NOMO-1 (cell line): Measurements from ENCODE around the gene RBMY1J.
"Not testable (repeated sequence)": the region's sequence is repeated elsewhere in the genome, so short reads cannot be mapped to it uniquely, and the experiment has no call there.

Experiments used
- DNase-seq, 2 experiments: peaks; one replicate each; lab custom pipeline; 2025; ENCODE audit not compliant: unreplicated experiment in 2 of 2; lab: John Stamatoyannopoulos, UW

Gene RBMY1J

GRCh38 chrY:22403110-22403509 lies at the start of gene RBMY1J:
TSS of gene RBMY1J (plus strand) at chrY:22403410. CDS start at chrY:22405448, 2,038 bp downstream.
- DNase-seq: not testable (repeated sequence)

DNA sequence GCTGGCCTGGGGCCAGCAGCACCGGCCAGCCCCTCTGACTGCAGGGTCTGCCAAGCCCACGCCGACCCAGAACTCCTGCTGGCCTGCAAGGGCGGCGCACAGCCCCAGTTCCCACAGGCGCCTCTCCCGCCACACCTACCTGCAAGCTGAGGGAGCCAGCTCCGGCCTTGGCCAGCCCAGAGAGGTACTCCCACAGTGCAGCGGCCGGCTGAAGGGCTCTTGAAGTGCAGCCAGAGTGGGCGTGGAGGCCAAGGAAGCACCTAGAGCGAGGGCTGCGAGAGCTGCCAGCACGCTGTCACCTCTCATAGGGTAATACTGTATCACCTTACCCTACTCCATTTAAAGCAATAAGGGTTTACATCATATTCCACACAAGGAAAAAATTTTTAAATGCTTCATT lies 35.8 kb upstream of the RBMY1J start:
- DNase-seq: no peak

- DNase-seq: no peak
Measured at GRCh38 chrY:22370623-22371022, 32.6 kb upstream of the RBMY1J start.

GRCh38 chrY:22373494-22373893 lies 29.7 kb upstream of the RBMY1J start:
- DNase-seq: no peak

DNA sequence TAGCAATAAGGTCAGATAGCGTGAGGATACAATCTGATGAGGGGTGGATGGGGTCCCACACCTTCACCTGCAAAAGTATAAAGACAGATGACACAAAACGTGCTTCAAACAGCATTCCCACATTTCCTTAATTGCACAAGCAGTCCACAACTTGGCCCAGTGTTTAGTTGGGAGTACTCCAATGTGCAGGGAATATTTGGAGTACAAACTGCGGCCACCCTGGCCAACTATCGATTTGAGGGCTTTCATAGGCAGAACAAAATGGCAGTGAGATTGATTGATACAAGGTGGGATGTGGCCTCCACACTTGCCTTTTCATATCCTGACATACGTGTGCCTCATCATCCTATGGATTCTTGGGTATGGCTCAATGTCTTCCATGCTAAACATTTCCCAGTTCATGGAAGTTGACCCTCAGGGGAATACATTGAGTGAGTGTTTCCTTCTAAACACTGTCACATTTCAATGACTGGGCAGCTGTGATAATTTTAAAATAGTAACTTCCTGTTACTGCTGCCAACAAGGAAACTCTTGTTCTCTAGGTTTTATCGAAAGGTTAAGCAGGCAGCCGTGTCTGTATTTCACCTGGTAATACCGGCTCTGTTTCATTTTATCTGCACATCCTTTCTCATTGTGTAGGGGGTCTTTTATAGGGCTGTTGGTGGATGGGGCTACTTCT lies 41.6 kb downstream of the RBMY1J start:
- not testable (repeated sequence) for DNase-seq

DNA sequence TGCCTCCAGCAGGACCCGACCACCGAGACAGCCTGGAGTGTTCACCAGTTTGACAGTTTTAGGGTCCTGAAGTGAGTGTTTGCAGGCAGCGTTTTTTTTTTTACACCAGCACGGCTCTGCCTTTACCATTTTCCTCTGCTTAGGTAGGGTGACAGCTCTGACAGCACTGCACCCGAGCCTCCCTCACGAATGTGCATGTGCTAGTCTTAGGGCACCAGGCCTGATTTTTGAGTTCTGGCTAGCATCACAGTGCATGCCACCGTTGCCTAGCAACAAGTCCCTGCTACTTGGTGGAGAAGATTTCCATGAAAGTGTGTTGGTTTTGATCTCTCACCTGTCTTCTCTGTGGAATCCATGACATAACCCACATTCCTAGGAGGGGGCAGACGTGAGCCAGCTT lies 52.3 kb downstream of the RBMY1J start:
- not testable (repeated sequence) for DNase-seq

GRCh38 chrY:22461962-22462361 lies 58.8 kb downstream of the RBMY1J start:
- not testable (repeated sequence) for DNase-seq
